ENCODE measurements around the gene ZNF862. TPM values are rescaled to one million over a fixed set of nuclear protein-coding genes. Genes with fewer than 3 reads are reported as not detected.
"Not testable (repeated sequence)": the region's sequence is repeated elsewhere in the genome, so short reads cannot be mapped to it uniquely, and the experiment has no call there.

Gene ZNF862
- total RNA-seq, 1 donor from 2014 or later, result 8.5 TPM

DNA sequence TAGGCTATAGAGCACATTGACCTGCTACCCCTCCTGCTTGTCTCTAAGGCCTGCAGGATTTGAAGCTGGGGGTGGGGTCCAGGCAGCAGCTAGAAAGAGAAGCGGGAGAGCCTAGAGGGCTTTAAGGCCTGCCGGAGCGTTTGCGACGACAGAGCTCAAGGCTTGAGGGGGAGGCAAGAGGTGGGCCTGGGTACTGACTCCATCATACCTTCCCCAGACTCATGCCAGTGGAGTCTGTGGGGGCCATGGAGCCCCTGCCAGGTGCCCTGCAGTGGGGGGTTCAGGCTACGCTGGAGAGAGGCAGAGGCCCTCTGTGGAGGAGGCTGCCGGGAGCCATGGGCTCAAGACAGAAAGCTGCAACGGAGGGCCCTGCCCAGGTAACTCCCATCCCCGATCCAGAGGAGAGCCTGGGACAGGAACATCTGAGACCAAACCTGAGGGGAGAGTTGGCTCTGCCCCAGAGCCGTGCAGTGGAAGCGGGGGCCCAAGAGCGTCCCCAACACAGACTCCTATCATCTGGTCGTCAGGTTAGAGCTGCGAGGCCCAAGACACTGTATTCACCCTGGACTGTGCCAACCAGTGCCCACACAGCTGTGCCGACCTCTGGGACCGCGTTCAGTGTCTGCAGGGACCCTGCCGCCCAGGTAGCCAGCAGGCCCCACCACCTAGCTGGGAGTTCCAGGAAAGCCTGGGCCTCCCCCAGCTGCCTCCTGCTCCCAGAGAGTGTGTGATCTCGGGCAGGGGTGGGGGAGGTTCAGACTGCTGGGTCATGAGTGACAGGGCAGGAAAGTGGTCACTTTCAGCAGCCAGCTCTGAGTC lies 13.2 kb upstream of the ZNF862 start:
- DNase-seq, result no peak

DNA sequence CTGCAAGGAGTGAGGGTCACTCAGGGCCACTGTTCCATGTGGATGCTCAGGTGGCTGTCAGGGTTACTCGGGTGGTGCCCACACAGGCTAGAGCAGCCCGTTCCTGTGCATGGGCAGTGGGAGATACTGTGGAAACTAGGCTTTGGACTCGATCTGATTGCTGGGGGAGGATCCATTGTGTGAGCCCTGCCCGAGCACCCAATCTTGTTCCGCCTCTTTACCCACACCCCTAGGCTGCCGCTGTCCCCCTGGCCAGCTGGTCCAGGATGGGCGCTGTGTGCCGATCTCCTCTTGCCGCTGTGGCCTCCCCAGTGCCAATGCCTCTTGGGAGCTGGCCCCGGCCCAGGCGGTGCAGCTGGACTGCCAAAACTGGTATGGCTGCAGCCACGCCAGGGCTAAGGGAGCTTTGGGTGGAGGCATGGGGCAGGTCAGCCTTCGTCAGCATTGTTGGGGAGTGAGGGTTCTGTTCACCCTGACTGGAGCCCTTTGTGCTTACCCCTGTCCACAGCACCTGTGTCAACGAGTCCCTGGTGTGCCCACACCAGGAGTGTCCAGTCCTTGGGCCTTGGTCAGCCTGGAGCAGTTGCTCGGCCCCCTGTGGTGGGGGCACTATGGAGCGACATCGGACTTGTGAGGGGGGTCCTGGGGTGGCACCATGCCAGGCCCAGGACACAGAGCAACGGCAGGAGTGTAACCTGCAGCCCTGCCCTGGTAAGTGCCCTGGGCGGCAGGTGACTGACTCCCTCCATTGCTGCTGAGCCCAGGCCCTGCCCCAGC lies 12.4 kb upstream of the ZNF862 start:
- no peak for DNase-seq

- peak; percentile 14 for DNase-seq
Observed at GRCh38 chr7:149826344-149827088, 11.7 kb upstream of the ZNF862 start.

- no peak for DNase-seq
Observed at GRCh38 chr7:149827089-149827981, 10.8 kb upstream of the ZNF862 start.

GRCh38 chr7:149828357-149829309 lies 9.5 kb upstream of the ZNF862 start:
- DNase-seq, result no peak

DNA sequence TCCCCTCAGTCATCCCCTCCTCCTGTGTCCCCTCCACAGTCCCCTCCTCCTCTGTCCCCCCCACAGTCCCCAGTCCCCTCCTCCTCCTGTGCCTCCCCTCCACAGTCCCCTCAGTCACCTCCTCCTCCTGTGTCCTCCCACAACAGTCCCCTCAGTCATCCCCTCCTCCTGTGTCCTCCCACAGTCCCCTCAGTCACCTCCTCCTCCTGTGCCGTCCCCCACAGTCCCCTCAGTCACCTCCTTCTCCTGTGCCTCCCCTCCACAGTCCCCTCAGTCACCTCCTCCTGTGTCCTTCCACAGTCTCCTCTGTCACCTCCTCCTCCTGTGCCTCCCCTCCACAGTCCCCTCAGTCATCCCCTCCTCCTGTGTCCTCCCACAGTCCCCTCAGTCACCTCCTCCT lies 7.6 kb upstream of the ZNF862 start:
- DNase-seq, result not testable (repeated sequence)

GRCh38 chr7:149830997-149831740 lies 7.0 kb upstream of the ZNF862 start:
- no peak for DNase-seq

GRCh38 chr7:149831741-149832219 lies 6.4 kb upstream of the ZNF862 start:
- DNase-seq, result no peak

DNA sequence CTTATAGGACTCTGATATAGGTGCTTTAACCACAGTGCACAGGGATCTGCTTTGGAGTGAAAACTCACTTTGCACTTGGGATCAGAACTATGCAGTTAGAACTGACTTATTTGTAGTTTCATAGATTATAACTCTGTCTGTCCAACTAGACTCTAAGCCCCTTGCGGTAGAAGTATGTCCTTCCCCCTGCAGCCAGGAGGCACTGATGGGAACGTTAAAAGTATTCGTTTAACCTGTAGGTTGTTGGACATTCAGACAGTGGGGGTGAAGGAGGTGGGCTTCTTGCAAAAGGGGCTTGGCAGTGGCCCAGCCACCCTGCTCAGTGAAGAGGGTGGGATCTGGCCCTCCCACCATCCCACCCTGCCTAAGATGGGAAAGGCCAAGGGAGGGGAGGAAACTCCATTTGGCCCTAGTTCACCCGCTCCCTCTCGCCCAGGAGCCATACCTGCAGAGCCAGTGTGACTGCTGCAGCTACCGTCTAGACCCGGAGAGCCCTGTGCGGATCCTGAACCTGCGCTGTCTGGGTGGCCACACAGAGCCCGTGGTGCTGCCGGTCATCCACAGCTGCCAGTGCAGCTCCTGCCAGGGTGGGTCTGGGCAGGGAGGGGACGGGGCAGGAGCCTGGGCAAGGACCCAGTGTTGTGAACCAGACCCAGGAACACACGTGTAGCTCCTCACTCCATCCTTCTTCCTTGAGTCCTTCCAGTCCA lies 5.7 kb upstream of the ZNF862 start:
- no peak for DNase-seq

GRCh38 chr7:149833495-149834130 lies 4.6 kb upstream of the ZNF862 start:
- no peak for DNase-seq

- no peak for DNase-seq
Observed at GRCh38 chr7:149834601-149835000, 3.6 kb upstream of the ZNF862 start.

- no peak for DNase-seq
Observed at GRCh38 chr7:149836434-149836833, 1.7 kb upstream of the ZNF862 start.

DNA sequence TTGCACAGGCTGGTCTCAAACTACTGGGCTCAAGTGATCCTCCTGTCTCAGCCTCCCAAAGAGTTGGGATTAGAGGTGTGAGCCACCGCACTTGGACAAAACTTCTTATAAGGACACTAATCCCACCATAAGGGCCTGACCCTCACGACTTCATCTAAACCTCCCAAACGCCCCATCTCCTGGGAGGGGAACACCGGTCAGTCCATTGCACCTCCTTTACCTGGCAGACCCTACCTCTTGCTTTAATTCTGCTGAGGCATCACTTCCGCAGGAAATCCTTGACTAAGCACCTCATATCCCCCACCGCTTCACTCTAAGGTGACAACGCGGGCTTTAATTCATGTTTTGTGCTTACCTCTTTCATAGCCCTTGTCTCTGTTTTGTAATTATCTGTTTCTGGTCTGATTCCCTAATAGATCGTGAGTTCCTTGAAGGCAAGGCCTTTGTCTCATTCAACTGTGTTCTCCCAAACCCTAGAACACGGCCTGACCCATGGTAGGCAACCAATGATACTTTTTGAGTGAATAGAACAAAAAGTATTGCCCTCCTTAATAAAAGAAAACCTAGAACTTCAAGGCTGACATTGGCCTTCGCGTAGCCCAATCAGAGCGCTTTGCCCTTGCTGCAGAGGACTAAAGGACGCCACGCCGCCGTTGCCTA lies 481 bp upstream of the ZNF862 start:
- no peak for DNase-seq

GRCh38 chr7:149838992-149839408 lies 825 bp downstream of the ZNF862 start:
- DNase-seq, result no peak

GRCh38 chr7:149839933-149840332 lies 1.8 kb downstream of the ZNF862 start:
- no peak for DNase-seq

GRCh38 chr7:149843566-149843965 lies 5.4 kb downstream of the ZNF862 start:
- DNase-seq, result no peak

GRCh38 chr7:149844445-149844844 lies 6.3 kb downstream of the ZNF862 start:
- no peak for DNase-seq

Data from tongue (tissue), 2 donors.